Measurements from ENCODE around the gene CTNNAL1. TPM values are rescaled to one million over a fixed set of nuclear protein-coding genes. Genes with fewer than 3 reads are reported as not detected.

CTNNAL1 gene
- total RNA-seq, 1 experiment from 2014 or later, result 311 TPM

DNA sequence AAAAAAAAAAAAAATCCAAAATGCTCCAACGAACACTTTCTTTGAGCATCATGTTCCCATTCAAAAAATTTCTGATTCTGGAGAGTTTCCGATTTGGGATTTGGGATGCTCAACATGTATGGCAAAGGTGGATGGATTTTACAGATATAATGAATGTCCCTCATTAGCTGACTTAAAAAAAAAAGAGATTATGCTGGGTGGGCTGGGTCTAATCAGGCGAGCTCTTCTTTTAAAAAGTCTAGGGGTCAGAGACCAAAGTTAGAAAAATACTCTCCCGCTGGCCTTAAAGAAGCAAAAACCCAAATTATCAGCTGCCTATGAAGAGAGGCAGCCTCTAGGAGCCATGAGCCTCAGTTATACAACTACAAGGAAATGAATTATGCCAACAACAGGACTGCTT, 15.2 kb upstream of the CTNNAL1 start:
- no peak for DNase-seq (ENCODE audit: low read depth)

DNA sequence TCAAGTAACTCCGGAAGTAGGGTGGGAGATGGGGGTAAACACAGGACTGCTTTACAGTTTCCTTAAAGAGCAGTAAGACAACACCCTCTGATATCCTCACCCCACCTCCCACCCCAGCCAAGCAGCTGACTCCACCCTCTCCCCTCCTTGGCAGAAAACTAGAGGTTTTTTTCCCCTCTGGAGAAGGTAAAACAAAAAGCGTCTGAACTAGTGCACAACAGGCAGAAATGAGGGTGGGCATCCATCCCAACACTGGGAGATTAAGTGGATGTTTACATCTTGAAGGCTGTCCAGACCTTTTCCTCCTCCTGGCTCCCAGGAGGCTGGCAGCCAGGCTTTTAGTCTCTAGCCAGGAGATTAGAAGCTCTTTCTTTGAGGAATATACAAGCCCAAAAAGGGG, 13.9 kb upstream of the CTNNAL1 start:
- DNase-seq (ENCODE audit: low read depth), result no peak

DNA sequence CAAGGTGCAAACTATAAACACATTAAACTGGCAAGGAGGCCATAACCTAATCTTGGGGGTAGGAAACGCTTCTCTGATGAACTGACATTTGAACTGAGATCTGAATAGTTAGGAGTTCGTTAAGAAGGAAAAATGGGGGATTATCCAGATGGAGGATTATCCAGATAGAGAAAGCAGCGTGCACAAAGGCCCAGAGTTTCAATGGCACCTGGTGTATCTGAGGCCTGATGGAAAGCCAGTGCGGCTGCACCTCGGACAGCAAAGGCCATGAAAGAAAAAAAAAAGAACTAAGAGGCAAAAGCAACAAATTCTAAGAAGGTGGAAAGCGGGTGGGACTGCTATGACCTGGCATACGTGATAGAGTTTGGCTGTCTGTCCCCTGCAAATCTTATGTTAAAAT, 13.0 kb upstream of the CTNNAL1 start:
- no peak for DNase-seq (ENCODE audit: low read depth)

DNA sequence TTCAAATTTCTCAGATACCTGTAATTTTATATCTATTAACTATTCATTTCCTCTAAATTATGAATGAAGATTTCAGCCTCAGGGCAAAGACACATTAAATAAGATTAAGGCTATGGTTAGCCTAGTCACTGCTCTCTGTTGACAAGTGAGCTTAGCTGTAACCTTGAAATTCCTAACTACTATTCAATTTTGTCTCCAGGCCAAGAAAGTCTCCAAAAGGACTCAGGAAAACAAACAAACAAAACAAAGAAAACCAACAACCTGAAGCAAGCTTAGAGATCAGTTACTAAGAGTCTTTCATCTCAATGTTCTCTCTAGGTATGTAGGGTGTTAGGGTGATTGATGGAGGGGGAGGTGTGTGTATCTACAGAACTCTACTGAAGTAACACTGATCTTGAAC, 9.6 kb upstream of the CTNNAL1 start:
- no peak for DNase-seq (ENCODE audit: low read depth)

- no peak for DNase-seq (ENCODE audit: low read depth)
These were observed 7.5 kb upstream of the CTNNAL1 start for GRCh38 chr9:109020581-109021511.

DNA sequence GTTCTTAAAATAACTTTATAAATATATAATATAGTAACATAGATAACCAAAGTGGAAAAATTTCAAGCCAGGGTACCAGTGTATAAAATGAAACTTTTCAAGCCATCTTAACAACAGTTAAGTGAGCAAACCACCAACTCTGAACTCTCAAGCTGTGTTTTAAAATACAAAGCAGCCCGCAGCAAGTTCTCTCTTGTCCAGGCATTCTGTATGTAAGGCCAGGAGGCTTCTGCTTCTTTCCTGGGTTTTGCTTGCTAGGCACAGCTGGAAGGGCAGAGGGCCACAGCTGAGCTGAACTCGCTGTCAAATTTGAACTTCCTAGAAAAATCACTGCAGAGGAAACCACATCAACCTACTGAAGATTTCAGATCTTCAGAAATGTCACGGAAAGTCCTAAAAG, 6.8 kb upstream of the CTNNAL1 start:
- no peak for DNase-seq (ENCODE audit: low read depth)

DNA sequence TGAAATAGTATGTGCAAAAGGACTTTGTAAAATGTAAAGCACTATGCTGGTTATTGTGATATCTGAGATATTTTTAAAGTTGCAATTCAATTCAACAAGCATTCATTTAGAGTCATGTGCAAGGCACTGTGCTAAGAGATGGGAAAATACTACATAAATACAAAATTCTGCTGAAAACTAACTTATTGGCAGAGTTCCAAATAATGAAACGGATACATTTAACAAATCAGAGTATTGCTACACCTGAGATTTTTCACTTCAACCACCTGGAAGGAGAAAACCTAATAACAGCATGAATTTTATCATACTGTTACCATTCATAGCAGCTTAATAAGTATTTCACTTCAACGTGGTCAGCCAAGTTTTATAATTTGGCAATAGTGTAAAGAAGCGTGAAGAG, 6.1 kb upstream of the CTNNAL1 start:
- DNase-seq (ENCODE audit: low read depth), result no peak

DNA sequence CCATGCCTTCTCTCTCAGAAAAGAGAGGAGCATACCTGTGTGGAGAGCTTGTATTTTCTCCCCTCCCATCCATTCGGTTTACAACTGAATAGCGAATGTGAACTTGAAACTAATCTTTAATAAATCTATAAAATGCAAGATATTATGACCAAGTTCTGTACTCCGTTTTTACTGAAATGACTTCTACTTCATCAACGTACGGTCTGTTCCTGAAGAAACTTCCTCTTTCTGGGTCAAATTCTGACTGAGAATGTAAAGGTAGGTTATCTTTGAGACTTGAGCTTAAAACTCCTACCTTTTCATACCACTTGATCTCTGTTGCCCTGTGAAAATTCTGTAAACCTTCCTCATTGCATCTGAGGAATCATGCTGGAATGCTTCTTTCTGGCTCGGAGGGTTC, 4.2 kb upstream of the CTNNAL1 start:
- DNase-seq (ENCODE audit: low read depth), result no peak

- no peak for DNase-seq (ENCODE audit: low read depth)
These were observed 3.8 kb upstream of the CTNNAL1 start for GRCh38 chr9:109017061-109017460.

- DNase-seq (ENCODE audit: low read depth), result no peak
These were observed 2.8 kb upstream of the CTNNAL1 start for GRCh38 chr9:109016132-109016531.

GRCh38 chr9:109014608-109015280, 1.4 kb upstream of the CTNNAL1 start:
- no peak for DNase-seq (ENCODE audit: low read depth)

- DNase-seq (ENCODE audit: low read depth), result peak; percentile 16
These were observed 644 bp upstream of the CTNNAL1 start for GRCh38 chr9:109013679-109014607.

GRCh38 chr9:109012009-109012875, 1.1 kb downstream of the CTNNAL1 start:
- peak; percentile 98 for DNase-seq (ENCODE audit: low read depth)

DNA sequence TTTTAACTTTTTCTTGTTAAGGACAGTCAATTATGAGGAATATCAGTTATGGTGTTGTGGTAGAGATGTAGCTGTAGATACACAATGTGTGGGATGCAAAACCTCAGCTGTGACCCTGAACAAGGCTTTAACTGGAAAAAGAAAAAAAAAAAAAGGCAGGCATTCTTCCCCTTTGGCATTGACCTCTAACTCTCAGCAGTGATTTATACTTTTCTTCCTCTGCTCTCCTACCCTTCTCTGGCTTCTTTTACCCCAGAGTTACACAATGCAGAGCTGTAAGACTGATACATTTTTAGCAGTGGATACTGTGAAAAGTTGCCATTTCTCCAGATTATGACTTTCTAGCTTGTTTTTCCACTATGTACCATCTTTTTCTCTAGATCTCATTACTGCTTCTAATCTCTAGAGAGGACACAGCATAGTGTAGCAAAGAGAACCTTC, 2.0 kb downstream of the CTNNAL1 start:
- DNase-seq (ENCODE audit: low read depth), result no peak

DNA sequence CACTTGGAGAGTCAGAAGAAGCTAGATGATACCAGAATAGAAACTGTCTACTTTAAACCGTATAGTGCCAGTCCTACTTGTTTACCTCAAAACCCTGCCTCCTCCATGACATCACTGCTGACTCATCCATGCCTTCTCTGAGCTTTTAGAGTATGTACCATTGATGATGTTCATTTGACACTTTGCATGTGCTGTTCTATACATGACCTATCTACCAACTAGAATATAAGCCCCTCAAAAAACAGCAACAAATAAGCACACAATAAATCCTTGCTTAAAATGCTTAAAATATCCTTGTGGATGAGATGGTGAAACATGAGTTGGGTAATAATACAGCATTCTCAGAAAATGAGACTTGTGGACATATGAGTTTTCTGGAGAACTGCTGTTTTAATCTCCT, 2.6 kb downstream of the CTNNAL1 start:
- peak; percentile 81 for DNase-seq (ENCODE audit: low read depth)

GRCh38 chr9:109005678-109006077, 7.6 kb downstream of the CTNNAL1 start:
- no peak for DNase-seq (ENCODE audit: low read depth)

DNA sequence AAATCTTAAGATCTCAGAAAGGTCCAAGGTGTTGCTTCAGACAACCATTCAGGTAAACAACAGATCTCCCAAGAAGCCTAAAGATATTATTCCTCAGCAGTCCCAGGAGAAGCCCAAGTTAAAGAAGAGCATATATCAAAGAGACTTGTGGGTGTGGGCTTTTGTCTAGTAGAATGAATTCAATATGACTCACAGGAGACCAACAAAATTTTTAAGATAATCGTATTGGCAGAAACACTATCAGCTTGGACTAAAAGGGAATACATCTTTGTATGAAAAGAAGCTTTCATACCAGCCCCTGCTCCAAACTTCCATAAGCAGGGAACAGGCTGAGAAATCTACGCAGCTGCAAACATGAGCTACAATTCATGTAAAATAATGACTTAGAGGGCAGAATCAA, 10.2 kb downstream of the CTNNAL1 start:
- DNase-seq (ENCODE audit: low read depth), result no peak

GRCh38 chr9:109002141-109002540, 11.2 kb downstream of the CTNNAL1 start:
- no peak for DNase-seq (ENCODE audit: low read depth)

DNA sequence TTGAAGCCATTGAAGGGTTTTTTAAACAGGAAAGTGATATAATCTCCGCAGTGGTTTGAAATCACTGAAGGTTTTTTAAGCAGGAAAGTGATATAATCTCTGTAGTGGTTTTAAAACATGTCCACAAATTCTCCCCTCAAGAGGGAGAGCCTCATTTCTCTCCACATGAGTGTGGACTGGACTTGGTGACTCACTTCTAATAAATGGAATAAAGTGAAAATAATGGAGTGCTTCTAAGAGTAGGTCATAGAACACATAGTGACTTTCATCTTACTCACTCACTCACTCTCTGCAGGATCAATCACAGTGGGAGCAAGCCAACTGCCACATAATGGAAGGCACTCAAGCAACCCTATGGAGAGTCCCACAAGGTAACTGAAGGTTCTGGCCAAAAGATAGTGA, 12.0 kb downstream of the CTNNAL1 start:
- DNase-seq (ENCODE audit: low read depth), result peak; percentile 82

- DNase-seq (ENCODE audit: low read depth), result no peak
These were observed 16.2 kb downstream of the CTNNAL1 start for GRCh38 chr9:108997112-108997511.

- no peak for DNase-seq (ENCODE audit: low read depth)
These were observed 16.7 kb downstream of the CTNNAL1 start for GRCh38 chr9:108996643-108997042.

All from Daoy (cell line).